Measurements from ENCODE around the gene RELB. TPM values are rescaled to one million over a fixed set of nuclear protein-coding genes. Genes with fewer than 3 reads are reported as not detected.

RELB gene
- total and polyA plus RNA-seq, 9 of the 15 experiments (the other 6 are each of a cell fraction or from before 2014, with no cell fraction given), result 0.15 to 1.1 (median 0.28) TPM; not detected in 2

GRCh38 chr19:45001087-45001739 lies at the start of gene RELB (continued):
- no peak for TF ChIP-seq HDAC8 (tag; IDR thresholded peaks at IDR 0.05)
- TF ChIP-seq JUN (IDR thresholded peaks at IDR 0.05; ENCODE audit: borderline replicate concordance, low read depth, low read length), result peak; percentile 10; the same call in 1 of the 2 replicates
- TF ChIP-seq JUN (CRISPR knock-in tag; IDR thresholded peaks at IDR 0.05; ENCODE audit: borderline replicate concordance), result no peak
- no peak for TF ChIP-seq NELFE (IDR thresholded peaks at IDR 0.05; ENCODE audit: insufficient read depth, insufficient read length)
- no peak for TF ChIP-seq ZKSCAN8 (CRISPR knock-in tag; IDR thresholded peaks at IDR 0.05)
- no peak for TF ChIP-seq HNRNPL (IDR thresholded peaks at IDR 0.05; ENCODE audit: low read depth, low read length)
- TF ChIP-seq ZNF766 (CRISPR knock-in tag; conservative IDR thresholded peaks at IDR 0.05), result no peak
- 0 out of 4 replicates have a peak, but pooled peaks of 1 of the 2 experiments have one; percentile 14 for TF ChIP-seq FOXK2 (conservative IDR thresholded peaks at IDR 0.05 in 1 of 2, IDR thresholded peaks at IDR 0.05 in 1 of 2; ENCODE audit: low read depth in 2 of 2)
- no peak for TF ChIP-seq MAFG (tag; conservative IDR thresholded peaks at IDR 0.05)
- no peak for TF ChIP-seq ZNF146 (CRISPR knock-in tag; IDR thresholded peaks at IDR 0.05; ENCODE audit: unreplicated experiment)
- TF ChIP-seq CHD2 (IDR thresholded peaks at IDR 0.05; ENCODE audit: low read depth, low read length), result no peak
- TF ChIP-seq, protein P1, sequence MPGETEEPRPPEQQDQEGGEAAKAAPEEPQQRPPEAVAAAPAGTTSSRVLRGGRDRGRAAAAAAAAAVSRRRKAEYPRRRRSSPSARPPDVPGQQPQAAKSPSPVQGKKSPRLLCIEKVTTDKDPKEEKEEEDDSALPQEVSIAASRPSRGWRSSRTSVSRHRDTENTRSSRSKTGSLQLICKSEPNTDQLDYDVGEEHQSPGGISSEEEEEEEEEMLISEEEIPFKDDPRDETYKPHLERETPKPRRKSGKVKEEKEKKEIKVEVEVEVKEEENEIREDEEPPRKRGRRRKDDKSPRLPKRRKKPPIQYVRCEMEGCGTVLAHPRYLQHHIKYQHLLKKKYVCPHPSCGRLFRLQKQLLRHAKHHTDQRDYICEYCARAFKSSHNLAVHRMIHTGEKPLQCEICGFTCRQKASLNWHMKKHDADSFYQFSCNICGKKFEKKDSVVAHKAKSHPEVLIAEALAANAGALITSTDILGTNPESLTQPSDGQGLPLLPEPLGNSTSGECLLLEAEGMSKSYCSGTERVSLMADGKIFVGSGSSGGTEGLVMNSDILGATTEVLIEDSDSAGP (CRISPR knock-in tag; IDR thresholded peaks at IDR 0.05), result no peak
- no peak for TF ChIP-seq FOXK1 (CRISPR knock-in tag; IDR thresholded peaks at IDR 0.05; ENCODE audit: borderline replicate concordance)
- no peak for TF ChIP-seq MCM2 (IDR thresholded peaks at IDR 0.05; ENCODE audit: low read depth)
- no peak for TF ChIP-seq HSF4 (CRISPR knock-in tag; IDR thresholded peaks at IDR 0.05; ENCODE audit: borderline replicate concordance)
- TF ChIP-seq KDM5B (IDR thresholded peaks at IDR 0.05; ENCODE audit: insufficient replicate concordance, low read depth, low read length), result no peak
- TF ChIP-seq MTA1 (IDR thresholded peaks at IDR 0.05; ENCODE audit: borderline replicate concordance), result no peak
- TF ChIP-seq, protein P2, sequence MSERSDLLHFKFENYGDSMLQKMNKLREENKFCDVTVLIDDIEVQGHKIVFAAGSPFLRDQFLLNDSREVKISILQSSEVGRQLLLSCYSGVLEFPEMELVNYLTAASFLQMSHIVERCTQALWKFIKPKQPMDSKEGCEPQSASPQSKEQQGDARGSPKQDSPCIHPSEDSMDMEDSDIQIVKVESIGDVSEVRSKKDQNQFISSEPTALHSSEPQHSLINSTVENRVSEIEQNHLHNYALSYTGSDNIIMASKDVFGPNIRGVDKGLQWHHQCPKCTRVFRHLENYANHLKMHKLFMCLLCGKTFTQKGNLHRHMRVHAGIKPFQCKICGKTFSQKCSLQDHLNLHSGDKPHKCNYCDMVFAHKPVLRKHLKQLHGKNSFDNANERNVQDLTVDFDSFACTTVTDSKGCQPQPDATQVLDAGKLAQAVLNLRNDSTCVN (CRISPR knock-in tag; IDR thresholded peaks at IDR 0.05), result no peak
- no peak for TF ChIP-seq HES1 (IDR thresholded peaks at IDR 0.05; ENCODE audit: low read depth)
- TF ChIP-seq ZNF75A (CRISPR knock-in tag; IDR thresholded peaks at IDR 0.05), result no peak
- no peak for TF ChIP-seq CBFB (CRISPR knock-in tag; IDR thresholded peaks at IDR 0.05)
- TF ChIP-seq PCBP2 (IDR thresholded peaks at IDR 0.05; ENCODE audit: low read depth, low read length, poor library complexity, severe bottlenecking), result no peak

Measured in K562 (cell line).